Limb (tissue), 2 donors: Measurements from ENCODE around the gene PRDM16.

Experiments
- DNase-seq, 2 donors: peaks; one replicate each; pipeline ENCODE4 v3.0.0-alpha.2; 2016; ENCODE audit errors: extremely low spot score in 2 of 2

Gene PRDM16

GRCh38 chr1:3439346-3440299 is 370.6 kb downstream of the PRDM16 start:
- no peak for DNase-seq

GRCh38 chr1:3440300-3440681 is 371.3 kb downstream of the PRDM16 start:
- DNase-seq = no peak

DNA sequence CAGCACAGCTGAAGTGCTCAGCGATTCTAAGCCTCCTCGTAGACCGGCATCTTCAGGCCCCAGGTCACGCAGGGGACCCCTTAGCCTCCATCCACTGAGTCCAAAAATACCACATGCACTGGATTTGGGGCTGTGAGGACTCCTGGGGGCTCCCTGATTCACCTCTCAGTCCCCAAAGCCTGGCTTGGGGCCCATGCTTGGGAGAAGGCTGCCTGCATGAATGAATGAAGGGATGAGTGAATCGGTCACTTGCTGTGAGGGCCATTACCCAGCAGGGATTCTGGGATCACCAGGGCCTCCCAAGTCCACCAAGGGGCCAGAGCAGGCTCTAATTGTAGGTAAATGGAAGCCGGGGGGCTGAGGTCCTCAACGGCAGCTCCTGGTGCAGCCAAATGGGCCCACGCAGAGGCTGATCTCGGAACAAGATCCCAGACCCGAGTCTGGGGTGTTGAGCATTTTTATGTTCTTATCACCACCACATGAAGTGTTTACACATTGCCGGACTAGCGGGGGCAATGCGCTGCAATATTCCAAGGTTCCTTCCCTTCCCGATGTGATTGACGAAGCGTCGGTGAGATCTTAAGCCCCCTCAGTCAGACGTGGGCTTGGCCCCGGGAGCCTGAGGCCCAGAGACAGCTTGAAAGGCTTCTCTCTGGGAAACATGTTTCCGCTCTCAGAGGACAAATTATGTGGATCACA is 371.9 kb downstream of the PRDM16 start:
- no peak for DNase-seq

DNA sequence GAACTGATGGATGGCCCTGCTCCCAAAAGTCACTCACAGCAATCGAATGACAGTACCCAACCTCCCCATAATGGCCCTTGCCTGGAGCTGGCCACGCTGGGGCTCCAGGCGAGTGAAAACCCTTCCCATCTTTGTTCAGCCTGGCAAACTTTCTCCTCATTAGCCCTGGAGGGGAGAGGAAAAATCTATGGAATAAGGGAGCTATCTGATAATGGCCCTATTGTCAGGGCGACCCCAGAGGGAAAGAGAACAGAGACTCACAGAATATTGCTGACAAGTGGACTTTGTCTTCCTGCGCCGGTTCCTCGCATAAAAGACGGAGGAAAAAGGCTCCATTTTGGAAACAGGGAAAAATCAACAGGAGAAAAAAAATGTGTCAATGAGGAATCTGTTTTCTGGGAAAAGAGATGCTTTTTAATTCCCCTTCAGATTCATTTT is 372.4 kb downstream of the PRDM16 start:
- no peak for DNase-seq

- no peak for DNase-seq
Measured at GRCh38 chr1:3441880-3442279, 372.9 kb downstream of the PRDM16 start.

DNA sequence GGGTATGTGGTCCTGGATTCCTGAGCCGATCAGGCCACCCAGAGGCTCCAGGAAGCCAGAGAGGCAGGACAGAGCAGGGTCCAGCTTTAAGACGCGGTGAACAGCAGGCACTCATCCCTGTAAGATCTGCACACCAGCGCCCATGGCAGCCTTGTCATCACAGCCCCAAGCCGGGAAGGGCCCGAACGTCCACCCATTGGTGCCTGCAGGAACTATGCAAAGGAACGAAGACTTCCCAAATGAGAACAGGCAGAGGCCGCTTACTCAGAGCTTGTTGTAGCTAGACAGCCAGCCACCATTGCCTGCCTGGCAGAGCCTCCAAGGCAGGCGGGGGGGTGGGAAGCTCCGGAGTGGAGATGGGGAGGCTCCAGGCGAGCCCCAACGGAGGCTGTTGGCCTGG is 373.3 kb downstream of the PRDM16 start:
- no peak for DNase-seq

DNA sequence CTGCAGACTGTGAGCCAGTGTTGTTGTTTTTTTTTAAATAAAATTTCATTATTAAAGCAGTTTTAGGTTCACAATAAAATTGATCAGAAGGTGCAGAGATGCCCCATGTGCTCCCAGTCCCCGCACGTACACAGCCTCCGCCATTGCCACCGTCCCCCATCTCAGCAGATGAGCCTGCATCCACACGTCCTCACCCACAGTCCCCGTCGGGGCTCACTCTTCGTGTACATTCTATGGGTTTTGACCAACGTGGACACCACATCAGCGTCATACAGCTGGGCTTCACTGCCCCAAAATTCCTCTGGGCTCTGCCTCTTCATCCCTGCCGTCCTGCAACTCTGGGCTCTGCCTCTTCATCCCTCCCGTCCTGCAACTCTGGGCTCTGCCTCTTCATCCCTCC is 373.9 kb downstream of the PRDM16 start:
- no peak for DNase-seq

GRCh38 chr1:3443807-3444206 is 374.8 kb downstream of the PRDM16 start:
- DNase-seq = no peak

- no peak for DNase-seq
Measured at GRCh38 chr1:3444298-3444697, 375.3 kb downstream of the PRDM16 start.

DNA sequence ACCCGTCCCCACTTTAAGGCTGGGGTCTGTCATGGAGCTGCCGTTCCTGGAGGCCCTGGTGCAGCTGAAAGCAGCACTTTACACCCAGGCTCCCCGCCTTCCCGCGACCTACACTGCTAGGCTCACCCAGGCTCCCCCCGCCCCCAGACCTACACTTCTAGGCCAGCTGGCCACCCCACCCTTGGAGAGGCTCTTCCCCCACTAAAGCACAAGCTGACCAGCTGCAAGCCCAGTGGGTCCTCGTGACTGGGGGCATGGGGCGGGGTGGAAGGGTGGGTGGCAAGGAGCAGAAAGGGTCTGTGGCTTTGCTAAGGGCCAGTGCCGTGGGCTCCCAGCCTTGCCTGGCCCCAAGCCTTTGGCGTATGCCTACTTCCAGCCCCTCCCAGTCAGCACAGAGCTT is 375.7 kb downstream of the PRDM16 start:
- DNase-seq = no peak

GRCh38 chr1:3450202-3450863 is 381.3 kb downstream of the PRDM16 start:
- DNase-seq = no peak

GRCh38 chr1:3450983-3451382 is 382.0 kb downstream of the PRDM16 start:
- DNase-seq = no peak

DNA sequence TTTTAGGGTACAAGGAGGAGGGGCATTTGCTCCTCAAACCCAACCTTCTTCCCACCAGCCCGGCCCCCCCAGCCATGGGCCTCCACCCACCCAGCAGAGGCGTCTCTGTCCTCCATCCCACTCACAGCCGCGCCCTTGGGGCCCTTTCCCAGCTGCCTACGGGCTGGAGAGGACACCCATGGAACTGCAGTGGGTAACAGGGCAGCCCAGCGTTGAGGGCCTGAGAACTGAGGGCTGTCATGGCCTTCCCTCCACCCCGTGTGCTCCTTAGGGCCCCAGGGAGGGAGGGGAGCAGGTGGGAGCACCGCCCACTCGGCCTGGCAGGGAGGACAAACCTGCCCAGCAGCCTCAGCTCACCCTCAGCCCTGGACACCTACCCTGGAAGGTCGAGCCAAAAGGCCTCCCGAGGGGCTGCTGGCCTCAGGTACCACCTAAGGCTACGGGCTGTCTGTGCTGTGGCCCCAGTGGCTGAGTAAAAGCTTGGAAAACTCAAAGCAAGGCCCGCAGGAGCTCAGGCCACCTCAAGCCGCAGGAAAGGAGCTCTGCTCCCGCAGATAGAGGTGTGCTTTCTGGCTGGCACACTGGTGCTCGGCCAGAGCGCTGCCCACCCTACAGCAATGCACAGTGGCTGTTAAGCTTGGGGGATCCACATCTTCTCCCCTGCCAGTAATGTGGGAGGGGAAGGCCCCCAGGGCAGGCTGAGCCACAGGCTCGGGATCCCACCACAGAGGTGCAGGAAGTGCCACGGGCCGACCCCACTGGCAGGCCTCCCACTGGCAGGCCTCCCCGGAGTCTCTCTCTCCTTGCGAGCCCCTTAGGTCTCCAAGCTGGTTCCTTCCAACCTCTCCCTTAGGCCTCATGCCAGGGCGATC is 383.2 kb downstream of the PRDM16 start:
- DNase-seq = no peak

DNA sequence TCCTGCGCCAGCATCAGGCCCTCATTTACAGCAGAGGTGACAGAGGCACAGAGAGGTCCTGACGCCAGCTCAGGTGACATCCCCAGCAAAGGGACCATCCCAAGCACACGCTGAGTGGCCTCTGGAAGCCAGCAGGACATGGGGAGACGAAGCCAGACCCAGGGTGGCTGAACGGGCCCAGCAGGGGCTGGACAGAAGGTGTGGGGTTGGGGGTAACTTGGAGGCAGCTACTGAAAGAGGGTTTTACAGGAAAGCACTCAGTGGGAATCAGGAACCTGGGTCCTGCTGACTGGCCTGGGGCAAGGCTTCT is 383.8 kb downstream of the PRDM16 start:
- DNase-seq = no peak

DNA sequence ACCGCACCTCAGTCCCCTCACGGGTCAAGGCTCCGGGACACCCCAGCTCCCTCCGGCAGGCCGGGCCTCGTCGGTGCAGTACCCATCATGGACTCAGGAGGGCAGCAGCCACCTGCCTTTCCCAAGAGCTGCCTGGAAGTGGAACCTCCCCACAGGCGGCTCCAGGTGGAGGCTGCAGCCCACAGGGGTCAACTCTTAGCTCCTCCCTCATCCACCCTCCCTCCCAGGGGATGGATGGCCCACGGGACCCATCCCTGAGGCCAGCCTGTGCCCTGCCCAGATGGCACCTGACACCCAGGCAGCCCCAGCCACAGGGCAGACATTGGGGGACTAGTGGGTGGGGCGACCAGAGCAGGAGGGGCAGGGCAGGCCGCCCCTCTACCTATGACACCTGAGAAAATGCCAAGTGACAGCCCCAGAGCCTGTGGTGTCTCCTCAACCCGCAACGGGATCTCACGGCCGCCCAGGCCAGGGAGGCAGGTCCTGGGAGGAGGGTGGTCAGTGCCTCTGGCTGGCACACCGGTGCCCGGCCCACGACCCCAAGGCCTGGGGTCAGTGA is 384.3 kb downstream of the PRDM16 start:
- peak; percentile 61 to 89 for DNase-seq

DNA sequence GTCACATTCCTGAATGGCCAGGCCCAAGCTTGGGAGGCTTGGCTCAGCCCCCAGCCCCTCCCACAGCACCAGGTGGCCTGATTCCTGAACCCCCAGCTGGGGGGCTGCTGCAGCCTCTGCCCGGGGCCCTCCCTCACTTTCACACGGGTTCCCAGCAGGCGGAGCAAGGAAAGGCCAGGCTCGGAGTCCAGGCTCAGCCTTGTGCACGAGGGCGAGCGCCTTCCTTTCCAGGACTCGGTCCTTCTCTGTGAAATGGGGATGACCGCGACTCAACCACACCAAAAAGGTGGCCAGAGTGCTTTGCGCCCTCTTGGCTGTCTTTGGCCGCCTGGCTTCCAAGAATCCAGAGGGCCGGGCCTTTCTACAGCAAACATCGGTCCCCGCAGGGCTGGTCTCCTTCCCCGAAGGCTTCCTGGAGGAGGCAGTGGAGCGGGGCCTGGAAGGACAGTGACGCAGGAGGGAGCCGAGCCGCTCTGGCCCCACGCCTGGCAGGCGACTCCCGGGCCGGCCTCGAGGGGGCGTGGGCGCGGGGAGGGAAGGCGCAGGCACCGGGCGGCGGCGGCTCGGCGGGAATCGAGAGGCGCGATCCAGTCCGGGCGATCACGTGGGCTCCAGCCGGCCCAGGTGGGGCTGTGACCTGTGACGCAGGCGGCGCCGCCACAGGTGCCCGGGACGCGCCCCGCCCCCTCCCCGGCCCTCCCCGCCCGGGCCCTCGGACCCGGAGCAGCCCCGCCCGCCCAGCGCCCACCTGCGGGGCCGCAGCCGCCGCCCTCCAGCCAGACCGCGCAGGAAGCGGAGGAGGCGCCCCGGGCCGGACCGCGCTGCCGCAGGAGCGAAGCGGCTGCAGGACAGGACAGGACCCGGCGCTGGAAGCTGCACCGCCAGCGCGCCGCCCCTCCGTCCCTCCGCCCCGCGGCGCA is 385.1 kb downstream of the PRDM16 start, which contains the start of gene ARHGEF16:
TSS of gene ARHGEF16 (plus strand) at position 775 of the 920 bp plus-strand sequence. CDS start 8,420 bp downstream, outside the sequence.
- peak in 1 of 2 donors; percentile 72 for DNase-seq

DNA sequence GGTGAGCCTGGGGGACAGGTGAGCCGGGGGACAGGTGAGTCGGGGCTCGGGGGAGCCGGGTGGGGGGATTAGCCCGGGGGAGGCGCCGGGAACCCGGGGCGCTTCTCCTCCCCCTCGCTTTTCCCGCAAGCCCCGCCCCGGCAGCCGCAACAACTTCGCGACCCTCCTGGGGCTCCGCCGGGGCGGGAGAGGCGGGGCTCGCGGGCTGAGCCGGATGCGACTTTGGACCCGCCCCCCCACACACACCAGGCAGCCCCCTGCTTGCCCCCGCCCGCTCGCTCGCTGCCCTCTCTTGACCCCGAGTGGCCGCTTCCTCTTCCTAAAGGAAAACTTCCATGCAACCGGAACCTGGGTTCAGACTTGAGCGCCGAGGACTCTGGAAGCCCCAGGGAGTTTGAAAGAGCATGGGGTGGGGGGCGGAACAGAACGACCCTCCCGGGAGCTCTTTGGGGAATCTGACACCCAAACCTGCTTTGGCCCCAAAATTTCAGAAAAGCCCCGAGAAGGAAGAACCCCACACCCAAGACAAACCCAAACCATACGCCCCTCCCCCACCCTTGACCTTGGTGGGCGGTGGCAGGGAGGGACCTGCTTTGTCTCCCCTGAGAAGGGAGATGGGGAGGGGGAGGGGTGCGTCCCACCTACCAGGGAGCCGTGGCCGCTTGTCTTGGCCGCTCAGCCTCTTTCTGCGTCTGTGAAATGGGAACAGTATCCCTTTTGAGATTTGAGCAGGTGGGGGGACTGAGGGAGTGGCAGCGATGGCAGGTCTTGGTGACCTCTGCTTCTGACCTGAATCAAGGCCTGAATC is 386.0 kb downstream of the PRDM16 start:
- DNase-seq = peak in 1 of 2 donors; percentile 68

GRCh38 chr1:3455670-3456448 is 386.9 kb downstream of the PRDM16 start:
- DNase-seq = no peak
